Measurements from ENCODE around the gene EIF4G3.
A peak's percentile ranks its signal among the peaks of the same experiment; 100 is the strongest.
"Not testable (repeated sequence)": the region's sequence is repeated elsewhere in the genome, so short reads cannot be mapped to it uniquely, and the experiment has no call there.

EIF4G3 gene

DNA sequence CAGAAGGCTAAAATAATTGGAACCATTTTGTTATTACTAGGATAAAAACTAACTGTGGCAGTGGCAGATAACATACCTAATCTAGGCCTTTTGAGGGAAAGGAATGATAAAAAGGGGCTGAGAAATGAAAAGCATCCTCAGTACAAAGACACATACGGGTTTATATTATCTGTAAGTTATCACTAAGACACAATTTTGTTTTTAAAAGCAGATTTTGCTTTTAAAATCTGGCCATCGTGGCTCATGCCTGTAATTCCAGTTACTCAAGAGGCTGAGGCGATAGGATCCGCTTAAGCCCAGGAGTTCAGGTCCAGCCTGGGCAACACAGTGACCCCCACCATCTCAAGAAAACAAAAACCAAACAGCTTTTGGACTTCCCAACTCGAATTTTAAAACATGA, 364.8 kb downstream of the EIF4G3 start:
- DNase-seq (ENCODE audit: low spot score): no peak

DNA sequence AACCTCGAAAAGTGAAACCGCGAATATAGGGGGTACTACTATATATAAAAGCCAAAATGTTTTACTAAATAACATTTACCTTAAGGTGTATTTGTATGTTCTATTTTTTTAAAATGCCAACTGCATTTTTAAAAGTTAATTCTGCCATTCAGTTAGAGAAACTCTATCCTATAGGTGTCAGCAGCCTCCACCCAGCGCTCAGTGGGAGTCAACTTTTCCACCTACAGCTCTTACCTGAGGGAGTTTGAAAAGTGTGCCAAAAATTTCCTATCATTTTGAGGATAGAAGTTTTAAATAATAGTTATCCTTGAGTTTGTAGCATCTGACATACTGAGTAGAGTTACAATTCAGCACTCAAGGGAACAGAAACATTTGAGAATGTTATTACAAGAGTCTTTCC, 383.5 kb downstream of the EIF4G3 start:
- no peak for DNase-seq (ENCODE audit: low spot score)

- no peak for DNase-seq (ENCODE audit: low spot score)
Observed at GRCh38 chr1:20792196-20792595, 384.5 kb downstream of the EIF4G3 start.

- DNase-seq (ENCODE audit: low spot score): no peak
Observed at GRCh38 chr1:20790785-20791184, 385.9 kb downstream of the EIF4G3 start.

DNA sequence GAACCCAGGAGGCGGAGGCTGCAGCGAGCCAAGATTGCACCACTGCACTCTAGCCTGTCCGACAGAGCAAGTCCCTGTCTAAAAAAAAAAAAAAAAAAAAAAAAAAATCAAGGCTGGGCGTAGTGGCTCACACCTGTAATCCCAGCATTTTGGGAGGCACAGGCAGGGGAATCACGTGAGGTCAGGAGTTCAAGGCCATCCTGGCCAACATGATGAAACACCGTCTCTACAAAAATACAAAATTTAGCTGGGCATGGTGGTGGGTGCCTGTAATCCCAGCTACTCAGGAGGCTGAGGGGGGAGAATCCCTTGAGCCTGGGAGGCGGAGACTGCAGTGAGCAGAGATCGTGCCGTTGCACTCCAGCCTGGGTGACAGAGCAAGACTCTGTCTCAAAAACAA, 387.1 kb downstream of the EIF4G3 start:
- DNase-seq (ENCODE audit: low spot score): not testable (repeated sequence)

DNA sequence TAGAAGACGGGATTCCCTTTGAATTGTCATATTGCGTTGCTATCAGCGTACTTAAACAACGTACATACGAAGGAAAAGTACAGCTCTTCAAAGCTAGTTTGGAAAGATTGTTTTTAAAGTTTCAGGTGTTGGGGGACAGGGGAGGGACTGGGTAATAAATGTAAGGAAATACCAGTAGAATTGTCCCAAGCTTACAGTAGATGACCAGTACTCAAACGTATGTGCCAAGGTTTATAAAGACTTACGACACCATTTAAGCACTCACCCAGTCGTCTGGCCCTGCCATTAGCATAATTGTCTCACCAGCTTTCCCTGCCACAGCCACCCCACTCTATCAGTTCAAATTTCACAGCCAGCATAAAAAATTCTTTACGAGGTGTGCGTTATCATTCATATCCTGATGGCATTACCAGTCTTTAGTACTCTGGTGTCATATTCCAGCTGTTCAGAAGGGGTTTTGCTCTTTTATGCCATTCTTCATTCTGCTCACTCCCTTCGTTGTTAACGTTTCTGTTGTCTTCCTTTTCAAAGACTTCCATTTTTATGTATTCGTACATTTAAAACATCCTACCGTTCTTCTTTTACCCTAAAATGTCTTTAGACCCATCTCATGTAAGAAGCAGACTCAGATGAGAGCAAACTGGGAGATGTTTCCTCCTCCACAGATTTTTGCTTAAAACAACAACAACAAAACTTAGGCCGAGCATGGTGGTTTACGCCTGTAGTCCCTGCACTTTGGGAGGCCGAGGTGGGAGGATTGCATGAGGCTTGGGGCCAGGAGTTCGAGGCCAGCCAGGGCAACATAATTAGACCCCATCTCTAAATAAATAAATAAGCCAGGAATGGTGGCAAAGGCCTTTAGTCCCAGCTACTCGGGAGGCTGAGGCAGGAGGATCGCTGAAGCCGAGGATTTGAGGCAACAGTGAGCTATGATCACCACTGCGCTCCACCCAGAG, 388.6 kb downstream of the EIF4G3 start:
- DNase-seq (ENCODE audit: low spot score): no peak

- peak; percentile 88 for DNase-seq (ENCODE audit: low spot score)
Observed at GRCh38 chr1:20787029-20787839, 389.5 kb downstream of the EIF4G3 start, which contains the start of gene HP1BP3. Gene HP1BP3 (minus strand): TSS chr1:20787307. CDS start chr1:20780440, 6,867 bp downstream.

GRCh38 chr1:20786253-20787028, 390.3 kb downstream of the EIF4G3 start:
- peak; percentile 95 for DNase-seq (ENCODE audit: low spot score)

- DNase-seq (ENCODE audit: low spot score): no peak
Observed at GRCh38 chr1:20785907-20786252, 390.8 kb downstream of the EIF4G3 start.

DNA sequence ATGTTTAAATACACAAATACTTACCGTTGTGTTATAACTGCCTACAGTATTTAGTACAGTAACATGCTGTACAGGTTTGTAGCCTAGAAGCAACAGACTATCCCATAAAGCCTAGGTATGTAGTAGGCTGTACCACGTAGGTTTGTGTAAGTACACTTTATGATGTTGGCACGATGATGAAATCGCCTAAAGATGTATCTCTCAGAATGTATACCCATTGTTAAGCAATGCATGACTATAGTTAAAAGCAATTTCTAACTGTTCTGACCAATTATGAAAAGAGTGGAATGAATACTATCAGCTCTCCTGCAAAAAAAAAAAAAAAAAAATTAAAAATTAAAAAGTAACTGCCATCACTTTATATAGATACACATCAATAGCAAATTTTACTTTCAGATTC, 401.0 kb downstream of the EIF4G3 start:
- DNase-seq (ENCODE audit: low spot score): no peak

DNA sequence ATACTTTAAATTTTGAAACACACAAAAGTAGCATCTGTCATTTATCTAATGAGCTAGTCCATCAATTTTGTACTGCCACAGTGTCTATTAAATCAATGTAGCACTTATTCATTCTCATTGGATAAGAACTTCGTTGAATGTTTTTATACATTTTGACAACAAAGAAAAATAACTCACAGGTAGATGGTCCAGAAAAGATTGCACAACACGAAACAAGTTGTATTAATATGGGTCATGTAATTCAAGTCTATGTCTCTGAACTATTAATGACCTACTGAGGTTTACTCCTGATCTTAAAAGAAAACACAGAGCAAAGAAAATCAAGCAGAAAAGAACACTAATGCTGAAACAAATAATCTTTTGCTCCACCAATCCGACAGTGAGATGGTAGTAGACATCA, 404.9 kb downstream of the EIF4G3 start:
- DNase-seq (ENCODE audit: low spot score): no peak

DNA sequence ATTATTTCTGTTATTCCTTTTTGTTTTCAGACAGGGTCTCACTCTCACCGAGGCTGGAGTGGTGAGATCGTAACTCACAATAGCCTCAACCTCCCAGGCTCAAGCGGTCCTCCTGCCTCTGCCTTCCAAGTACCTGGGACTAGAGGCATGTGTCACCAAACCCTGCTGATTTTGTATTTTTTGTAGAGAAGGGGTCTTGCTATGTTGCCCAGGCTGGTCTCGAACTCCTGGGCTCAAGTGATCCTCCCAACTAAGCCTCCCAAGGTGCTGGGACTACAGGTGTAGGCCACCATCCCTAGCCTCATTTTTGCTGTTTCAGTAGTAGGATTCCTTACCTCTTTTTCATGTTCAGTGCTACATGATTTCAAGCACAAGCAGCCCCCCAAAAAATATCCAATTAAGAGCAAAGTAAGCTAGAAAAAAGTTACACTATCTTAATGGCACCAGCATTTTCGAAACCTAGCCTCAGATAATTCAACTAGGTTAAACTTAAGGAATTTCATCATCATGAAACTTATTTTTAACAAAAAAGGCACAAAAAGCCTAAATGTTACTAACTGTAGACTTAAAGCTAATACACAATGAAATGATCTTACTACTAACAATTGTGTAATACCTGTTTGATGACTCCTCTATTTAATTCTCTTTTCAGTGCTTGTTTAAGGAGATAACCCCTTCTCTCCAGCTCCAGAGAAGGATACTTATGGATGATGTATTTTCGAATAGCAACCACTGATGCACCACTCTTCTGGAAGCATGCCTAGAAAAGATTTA, 406.2 kb downstream of the EIF4G3 start:
- DNase-seq (ENCODE audit: low spot score): no peak

DNA sequence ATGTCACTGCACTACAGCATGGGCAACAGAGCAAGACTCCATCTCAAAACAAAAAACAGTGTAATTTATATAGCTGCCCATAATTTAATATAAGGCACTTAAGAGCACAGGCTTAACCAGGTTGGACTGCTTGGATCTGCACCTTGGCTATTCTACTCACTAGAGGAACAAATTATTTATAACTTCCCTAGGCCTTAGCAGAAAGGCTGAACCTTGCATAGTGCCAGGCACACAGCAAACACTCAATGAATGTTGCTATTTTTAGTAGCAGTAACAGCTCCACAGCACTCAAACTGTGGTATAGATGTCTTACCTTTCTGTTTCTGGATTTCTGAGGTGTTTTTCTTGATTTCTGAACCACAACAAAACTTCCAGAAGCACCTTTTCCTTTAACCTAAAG, 409.4 kb downstream of the EIF4G3 start:
- no peak for DNase-seq (ENCODE audit: low spot score)

GRCh38 chr1:20763417-20763816, 413.3 kb downstream of the EIF4G3 start:
- no peak for DNase-seq (ENCODE audit: low spot score)

DNA sequence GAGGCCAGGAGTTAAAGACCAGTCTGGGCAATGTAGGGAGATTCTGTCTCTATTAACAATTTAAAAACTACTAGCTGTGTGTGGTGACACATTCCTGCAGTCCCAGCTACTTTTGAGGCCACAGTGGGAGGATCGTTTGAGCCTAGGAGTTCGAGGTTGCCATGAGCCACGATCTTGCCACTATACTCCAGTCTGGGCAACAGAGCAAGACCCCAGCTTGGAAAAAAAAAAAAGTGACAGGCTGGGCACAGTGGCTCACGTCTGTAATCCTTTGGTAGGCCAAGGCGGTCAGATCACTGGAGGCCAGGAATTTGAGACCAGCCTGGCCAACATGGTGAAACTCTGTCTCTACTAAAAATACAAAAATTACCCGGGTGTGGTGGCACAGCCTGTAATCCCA, 416.4 kb downstream of the EIF4G3 start:
- DNase-seq (ENCODE audit: low spot score): no peak
